Forelimb muscle (tissue), 1 donor: ENCODE data around the gene GADD45A. TPM values are rescaled to one million over a fixed set of nuclear protein-coding genes. Genes with fewer than 3 reads are reported as not detected.

ENCODE experiments used
- DNase-seq: peaks from one replicate; pipeline ENCODE4 v3.0.0-alpha.2; 2013; ENCODE audit warnings: low read depth
- polyA plus RNA-seq: library from polyadenylated mRNA; unstranded; fragments of 120-200 nt; gene quantifications from one replicate; pipeline ENCODE4 v1.2.1, GENCODE V29; 2013; ENCODE audit not compliant: insufficient read length

Gene GADD45A
- polyA plus RNA-seq, 1 donor = 15.9 TPM

DNA sequence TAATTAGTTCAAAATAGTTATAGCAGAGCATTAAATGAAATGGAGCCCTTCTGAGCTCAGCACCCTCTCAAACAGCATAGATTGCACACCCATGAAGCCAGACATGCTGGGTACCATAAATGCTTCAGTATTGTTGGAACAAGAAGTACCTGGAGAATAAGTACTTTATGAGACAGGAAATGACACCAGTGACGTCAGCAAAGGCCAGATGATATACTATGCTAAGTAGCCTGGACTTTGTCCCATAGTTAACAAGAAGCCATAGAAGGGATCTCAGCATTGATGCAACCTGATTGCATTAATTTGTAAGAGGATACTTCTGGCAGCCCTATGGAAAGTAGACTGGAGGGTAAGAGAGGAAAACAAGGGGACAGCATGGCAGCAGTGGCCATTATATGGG is 16.3 kb upstream of the GADD45A start:
- no peak for DNase-seq

DNA sequence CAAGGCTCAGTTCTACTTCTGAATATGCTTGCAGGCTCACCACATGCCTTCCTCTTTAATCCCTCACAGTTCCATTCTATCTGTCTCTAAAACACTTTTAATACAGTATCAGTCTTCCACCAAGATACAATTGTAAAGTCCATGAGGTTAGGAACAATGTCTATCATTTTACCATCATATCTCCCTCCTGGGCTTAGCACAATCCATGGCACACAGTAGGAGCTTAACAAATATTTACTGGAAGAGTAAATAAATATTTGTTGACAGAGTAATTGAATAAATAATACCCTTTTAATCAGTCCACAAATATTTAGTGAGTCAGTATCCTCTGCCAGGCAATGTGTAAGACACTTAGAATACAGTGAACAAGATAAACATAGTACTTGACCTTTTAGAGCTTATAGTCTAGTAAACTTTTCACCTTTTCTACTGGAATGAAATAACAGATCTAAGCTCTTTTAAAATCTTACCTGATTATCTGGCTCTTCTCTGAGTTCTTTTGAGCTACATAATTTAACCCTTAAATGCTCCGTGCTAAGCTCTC is 12.7 kb upstream of the GADD45A start:
- DNase-seq = no peak

DNA sequence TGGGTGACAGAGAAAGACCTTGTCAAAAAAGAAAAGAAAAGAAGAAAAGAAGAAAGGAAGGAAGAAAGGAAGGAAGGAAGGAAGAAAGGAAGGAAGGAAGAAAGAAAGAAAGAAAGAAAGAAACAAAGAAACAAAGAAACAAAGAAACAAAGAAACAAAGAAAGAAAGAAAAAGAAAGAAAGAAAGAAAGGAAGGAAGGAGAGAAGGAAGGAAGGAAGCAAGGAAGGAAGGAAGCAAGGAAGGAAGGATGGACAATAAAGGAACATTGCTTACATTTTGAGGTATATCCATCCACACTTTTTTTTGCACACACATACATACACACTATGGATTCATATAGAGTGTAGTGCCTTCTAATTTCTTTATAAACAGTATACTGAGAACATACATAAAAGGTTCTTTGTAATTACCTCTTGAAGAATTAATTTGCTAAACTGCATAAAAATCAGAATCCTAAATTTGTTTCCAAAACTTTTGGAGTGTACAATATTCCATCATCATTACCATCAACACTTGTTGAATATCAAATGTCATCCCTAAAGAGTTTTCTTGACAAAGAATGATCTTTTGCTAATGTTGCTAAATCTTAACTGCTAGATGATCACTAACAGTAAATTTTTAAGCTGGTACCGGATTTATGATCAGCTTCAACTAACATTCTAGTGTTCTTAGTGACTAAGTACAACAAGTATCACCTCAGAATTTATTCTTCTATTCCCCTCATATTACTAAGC is 11.4 kb upstream of the GADD45A start:
- DNase-seq = no peak

DNA sequence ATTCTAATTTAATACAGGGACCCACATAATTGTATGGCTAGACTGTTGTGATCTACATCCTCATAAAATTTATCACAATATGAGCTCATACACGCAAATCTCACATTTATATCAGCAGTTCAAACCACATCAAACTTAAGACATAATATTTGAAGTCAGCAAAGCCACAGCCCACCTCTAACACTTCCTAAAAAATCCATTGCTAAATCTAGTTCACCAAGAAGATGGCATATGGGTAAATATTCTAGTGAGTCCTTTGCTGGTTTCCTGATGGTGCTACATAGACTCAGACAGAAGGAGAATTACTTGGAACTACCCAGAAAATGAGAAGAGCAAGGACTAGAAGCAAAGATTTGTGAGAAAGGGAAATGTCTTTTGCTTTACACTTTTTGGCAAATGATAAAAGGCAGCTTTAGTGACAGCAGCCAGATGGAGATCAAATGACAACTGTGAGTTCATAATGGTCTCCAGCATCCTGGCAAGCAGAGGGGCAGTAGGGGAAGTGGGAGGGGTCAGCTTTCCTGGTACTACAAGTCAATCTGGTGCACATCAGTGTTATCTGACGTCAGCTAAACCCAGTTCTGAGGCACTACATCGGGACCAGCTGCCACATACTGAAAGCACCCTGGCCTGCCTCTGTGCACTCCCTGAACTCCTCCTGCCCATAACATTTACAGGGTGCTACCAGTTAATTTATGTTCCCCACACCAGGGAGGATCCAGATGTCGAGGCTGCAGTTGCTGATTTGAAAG is 10.6 kb upstream of the GADD45A start:
- DNase-seq = peak; percentile 47

DNA sequence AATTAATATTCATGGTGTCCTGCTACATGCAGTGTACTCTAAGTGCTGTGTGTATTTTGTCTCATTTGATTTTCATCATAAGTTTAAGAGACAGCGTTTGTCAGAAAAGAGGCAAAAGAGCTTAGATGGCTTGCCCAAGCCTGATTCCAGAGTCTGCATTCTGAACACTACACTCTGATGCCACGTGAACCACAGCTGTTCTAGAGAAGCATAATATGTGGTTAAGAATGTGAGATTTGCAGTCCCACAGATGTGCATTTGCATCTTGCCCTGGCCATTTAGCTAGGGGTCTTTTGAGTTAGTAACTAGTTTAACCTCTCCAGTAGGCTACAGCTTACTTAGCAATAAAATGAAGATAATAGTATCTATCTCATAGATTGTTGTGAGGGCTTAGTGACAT is 9.2 kb upstream of the GADD45A start:
- no peak for DNase-seq

DNA sequence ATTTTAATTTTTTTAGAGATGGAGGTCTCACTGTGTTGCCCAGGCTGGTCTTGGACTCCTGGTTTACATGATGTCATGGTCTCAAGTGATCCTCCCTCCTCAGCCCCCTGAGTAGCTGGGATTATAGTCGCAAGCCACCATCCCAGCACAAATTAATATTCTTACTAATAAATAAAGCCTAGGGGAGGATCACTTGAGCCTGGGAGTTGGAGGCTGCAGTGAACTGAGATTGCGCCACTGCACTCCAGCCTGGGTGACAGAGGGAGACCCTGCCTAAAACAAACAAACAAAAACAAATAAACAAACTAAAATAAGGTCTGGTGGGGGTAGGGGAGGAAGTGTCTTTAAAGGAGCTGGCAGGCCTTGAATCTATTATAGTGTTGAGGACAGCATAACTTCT is 8.7 kb upstream of the GADD45A start:
- no peak for DNase-seq

DNA sequence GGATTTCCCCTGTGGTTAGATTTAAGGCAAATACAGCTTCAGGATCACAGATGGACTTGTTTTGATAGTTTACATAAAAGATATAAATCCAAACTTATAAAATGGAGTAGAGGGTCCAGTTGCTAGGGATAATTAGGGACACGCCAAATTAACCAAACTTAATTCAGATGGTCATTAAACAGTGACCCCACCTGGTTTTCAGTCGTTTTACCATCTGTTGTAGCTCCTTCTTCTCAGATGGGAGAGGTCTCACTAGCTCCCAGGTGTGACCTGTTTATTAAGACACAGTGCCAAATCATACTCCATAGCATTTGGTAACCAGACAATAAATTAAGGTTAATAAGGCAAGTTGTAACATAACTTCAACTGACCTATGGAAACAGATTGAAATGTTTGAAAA is 8.1 kb upstream of the GADD45A start:
- no peak for DNase-seq

DNA sequence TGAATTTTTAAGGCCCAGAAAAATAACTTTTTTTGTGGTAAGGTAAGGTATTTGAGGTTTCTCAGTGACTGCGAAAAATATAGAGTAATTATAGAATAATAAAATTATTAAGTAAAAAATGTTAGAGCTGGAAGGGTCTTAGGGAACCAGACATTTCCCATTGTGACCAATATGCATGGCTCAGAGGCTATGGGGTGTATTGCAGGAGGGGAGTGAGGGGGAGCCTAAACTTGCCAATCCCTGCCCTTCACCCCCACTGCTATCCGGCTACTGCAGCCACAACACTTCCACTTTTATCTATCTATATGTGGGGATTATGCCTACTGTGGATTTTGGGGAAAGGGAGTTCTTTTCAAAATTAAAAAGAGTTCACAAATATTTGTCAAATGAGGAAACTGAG is 7.6 kb upstream of the GADD45A start:
- no peak for DNase-seq

DNA sequence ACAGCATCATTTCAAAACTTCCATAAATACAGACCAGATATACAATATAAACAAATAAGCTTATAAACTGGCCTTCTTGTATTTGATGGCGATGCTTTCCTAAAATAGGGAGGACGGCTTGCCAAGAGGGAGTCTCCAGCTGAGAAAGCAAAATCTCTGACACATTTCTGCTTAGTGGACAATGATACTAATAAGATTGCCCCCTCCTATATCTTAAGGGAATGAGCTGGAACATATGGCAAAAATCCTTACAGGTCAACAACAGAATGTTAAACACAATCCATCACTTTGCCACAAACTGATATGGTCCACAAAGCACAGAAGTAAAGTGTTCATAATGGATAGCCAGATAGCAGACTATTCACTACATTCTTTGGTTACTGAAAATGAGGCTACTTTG is 7.1 kb upstream of the GADD45A start:
- no peak for DNase-seq

DNA sequence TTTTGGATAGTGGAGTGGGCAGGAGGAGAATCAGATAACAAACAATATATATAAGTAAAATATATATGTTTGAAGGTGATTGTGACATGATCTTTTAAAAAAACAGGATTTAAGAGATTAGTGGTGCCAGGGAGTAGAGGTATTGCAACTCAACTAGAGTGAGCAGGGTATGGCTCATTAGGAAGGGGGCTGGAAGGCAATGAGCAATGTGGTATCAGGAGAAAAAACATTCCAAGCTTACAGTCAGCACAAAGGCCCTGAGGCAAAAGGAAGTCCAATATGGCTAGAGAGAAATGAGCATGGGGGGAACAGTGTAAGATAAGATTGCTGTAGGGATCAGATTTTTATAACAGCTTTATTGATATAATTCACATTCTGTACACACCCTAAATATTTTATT is 5.3 kb upstream of the GADD45A start:
- no peak for DNase-seq

DNA sequence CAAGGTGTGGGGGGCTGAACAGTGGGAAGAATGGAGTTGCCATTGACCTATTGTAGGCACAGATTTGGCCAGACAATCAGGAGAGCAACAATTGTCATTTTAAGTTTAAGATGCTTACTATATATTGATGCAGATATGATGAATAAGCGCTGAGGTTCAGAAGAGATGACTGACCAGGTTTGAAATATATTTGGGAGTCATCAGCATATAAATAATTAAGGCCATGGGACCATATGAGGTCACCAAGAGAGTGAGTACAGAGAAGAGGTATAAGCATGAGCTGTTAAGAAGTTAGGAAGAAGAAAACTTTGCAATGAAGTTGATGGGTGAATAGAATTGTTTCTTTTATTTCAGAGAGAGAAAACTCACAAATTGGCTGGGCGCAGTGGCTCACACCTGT is 4.5 kb upstream of the GADD45A start:
- no peak for DNase-seq

DNA sequence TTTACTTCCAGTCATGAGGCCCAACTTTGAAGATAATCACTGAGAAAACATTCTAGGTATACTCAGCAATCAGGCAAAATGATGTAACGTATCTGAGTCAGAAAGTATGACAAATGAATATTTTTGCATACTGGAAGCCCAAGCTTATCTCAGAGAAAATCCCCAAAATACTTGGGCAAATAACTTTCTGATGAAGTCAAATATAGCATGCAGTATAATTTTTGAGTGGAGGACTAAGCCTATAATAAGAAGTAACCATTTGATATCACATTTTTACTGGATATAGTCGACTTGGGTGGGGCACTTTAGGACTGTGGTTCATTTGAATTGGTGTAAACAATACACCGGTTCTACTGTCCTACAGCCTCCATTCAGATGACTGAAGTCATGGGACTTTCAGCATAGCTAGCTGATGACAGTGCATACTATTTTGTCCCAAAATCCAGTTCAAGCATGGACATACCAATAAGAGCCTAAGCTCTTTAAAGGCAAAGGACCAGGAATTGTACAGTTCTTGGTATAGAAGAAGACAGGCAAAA is 2.3 kb upstream of the GADD45A start:
- DNase-seq = no peak

DNA sequence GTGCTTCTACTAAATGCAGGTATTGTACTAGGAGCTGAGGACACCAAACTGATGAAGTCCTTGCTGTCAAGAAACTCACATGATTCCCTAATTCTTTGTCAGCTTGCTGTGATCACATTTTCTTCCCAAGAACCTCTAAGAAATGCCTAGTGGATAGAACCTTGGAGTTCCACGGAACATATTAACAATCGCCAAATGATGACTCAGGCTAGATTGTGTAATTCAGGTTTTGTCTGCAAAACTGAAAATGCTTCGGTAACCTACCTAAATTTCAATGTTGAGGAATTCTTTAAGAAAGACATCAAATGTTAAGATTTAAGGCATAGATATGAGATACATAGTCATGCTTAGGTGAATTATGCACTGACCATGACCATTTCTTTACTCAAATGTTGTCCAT is 1.7 kb upstream of the GADD45A start:
- DNase-seq = no peak

DNA sequence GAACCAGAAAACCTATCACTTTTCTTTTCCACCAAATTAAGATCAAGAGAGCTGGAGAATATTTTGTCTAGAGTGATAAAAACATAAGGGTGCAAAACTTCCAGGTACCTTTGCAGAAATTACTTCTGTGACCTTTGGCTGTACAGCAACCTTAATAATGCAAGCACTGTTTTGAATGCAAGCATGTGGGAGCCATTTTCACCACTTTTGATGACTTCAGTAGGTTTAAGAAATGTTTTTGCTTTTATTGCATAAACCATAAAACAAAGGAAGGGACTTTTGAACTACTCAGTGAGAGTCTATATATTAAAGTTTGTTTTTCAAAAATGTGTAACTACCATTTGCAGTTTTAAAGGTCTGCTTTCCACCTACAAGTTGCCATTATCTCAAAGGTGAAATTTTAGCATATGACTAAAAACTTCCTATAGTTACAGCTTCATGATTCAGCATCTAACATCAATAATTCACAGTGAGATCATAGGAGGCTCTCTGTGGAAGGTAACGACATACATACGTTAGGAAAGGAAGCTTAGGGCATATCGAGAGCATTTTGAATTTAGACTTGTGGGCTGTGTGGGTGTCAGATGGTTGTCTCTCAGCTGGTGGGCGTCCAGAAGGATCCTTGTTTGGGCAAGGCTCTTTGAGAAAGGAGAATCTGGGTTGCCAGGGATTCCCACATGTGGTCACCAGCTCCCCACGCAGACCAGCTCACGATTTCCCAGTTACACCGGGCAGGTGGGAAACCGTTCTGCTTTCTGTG is 1.1 kb upstream of the GADD45A start:
- no peak for DNase-seq

DNA sequence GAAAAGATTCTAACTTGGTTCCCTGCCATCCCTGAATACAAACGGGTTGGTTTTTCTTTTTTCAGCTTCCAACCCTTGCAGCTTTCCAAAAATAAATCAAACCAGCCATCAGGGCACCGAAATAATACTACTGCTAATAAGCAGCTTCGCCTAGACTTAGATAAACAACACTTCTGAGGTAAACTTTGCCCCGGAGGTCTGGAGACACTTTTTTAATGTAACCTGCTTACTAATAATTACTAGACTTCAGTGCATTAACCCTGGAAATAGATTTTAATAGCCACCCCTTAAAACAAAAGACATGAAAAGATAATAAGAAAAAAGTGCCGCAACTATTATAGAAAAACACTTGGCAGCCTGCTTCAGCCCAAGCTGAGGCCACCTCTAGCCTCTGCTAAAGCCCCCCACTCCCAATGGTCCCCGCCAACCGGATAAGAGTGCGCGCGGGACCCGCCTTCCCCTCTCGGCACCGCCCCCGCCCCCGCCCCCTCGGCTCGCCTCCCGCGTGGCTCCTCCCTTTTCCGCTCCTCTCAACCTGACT is 405 bp upstream of the GADD45A start:
- no peak for DNase-seq

DNA sequence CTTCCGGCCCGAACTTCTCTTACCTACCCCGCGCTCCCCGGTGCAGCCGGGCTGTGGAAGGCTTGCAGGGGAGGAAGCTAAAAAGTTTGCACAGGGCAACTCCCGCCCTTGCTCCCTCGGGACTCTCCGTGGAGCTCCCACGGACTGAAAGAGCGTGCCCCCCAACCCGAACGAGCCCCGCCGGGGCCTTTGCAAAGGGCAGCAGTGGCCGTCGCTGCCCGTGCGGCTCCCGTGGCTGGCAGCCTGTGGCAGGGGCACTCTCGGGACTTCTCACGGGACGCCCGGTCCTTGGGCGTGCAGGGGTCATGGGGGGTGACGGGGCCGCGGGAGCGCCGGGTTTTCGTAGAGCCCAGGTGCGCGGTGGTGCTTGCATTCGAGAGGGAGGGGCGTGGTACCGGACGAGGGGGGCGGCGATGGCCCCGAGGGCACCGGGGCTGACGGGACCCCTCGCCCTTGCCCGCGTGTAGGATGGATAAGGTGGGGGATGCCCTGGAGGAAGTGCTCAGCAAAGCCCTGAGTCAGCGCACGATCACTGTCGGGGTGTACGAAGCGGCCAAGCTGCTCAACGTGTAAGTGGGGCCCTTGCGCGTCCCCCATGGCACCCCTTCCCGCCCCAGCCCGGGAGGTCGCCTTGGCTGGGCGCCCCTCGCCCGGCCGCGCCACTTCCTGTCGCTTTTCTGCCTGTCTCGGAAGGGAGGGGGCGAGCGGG is 711 bp downstream of the GADD45A start:
- DNase-seq = no peak

DNA sequence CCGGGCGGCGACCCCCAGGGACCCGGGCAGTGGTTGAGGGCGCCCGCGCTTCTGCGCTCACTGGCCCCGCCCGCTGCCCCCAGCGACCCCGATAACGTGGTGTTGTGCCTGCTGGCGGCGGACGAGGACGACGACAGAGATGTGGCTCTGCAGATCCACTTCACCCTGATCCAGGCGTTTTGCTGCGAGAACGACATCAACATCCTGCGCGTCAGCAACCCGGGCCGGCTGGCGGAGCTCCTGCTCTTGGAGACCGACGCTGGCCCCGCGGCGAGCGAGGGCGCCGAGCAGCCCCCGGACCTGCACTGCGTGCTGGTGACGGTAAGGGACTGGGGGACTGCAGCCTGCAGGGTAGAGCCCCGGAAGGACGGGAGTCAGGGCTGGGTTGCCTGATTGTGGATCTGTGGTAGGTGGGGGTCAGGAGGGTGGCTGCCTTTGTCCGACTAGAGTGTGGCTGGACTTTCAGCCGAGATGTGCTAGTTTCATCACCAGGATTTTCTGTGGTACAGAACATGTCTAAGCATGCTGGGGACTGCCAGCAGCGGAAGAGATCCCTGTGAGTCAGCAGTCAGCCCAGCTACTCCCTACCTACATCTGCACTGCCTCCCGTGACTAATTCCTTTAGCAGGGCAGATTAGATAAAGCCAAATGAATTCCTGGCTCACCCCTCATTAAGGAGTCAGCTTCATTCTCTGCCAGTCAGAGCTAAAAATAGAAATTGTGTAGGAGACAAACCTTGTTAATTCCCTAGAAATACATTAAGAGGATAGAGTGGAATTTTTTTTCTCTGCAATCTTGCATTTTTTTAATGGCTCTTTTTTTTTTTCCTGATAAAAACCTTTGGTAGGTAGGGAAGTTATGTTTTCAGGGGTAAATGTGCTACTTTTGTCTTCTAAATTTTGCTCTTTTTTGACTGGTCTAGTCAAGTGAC is 1.5 kb downstream of the GADD45A start:
- no peak for DNase-seq

DNA sequence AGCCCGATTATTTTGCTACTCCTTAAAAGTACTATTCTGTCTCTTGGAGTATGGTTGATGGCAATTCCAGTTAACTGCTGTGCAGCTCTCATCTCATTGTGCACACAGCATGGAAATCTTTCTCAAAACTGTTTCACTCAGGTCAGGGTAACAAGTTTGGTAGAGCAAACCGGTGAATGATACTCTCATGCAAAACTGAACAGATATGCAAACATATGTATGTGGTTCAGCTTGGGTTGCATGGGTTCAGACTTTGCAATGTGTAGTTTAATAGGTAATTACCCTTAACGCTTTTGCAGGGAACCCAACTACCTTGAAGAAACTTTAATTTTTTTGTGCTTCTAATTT is 2.2 kb downstream of the GADD45A start:
- no peak for DNase-seq

DNA sequence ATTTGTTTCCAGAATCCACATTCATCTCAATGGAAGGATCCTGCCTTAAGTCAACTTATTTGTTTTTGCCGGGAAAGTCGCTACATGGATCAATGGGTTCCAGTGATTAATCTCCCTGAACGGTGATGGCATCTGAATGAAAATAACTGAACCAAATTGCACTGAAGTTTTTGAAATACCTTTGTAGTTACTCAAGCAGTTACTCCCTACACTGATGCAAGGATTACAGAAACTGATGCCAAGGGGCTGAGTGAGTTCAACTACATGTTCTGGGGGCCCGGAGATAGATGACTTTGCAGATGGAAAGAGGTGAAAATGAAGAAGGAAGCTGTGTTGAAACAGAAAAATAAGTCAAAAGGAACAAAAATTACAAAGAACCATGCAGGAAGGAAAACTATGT is 2.6 kb downstream of the GADD45A start:
- no peak for DNase-seq

DNA sequence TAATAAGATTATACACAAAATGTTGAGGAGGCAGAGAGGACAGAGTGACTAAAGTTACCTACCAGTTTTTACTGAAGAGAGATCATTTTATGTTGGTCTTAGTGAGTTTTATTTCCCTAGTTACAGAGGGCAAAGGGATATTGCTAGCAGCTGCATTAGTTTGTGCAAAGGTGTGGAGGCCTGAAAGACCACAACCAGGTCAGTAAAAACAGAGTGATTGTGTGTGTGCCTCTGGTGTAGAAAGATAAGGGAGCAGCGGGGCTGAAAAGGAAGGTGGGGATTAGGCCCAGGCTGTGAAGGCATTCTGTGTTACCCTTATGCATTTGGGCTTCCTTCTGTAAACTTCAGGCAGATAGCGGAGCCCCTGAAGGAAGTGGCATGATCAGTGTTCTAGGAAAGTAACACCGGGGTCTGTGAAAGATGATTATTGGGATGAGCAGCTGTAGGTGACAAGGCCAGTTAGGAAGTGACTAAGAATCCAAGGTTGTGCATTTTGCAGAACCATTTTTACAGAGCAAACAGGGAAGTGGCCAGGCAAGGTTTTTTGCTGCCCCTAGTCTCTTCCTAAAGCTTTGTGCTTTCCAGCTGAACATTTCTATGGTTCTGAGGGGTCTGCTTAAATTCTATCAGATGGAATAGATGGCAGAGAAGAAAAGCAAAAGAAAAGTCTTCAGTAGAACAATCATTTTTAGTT is 3.7 kb downstream of the GADD45A start:
- DNase-seq = no peak
